GM06990 (cell line): ENCODE measurements around the gene MBD3.

ENCODE experiments used
- DNase-seq: peaks from one replicate; pipeline ENCODE4 v3.0.0-alpha.2; 2011; ENCODE audit not compliant: insufficient read length; ENCODE audit errors: extremely low read depth
- H3K27me3 ChIP-seq: replicated peaks from 2 replicates; pipeline ENCODE4 v1.6.0; 2011; ENCODE audit warnings: low read length; ENCODE audit not compliant: control insufficient read depth, insufficient read depth
- H3K36me3 ChIP-seq: 2 replicates; pipeline ENCODE4 v1.5.1; 2011; ENCODE audit warnings: low read length; ENCODE audit not compliant: control insufficient read depth, insufficient read depth
- H3K4me3 ChIP-seq: replicated peaks from 2 replicates; pipeline ENCODE4 v1.5.1; 2011; ENCODE audit warnings: low read depth, mild to moderate bottlenecking, control low read depth, low read length
- TF ChIP-seq, protein P1 (sequence below): IDR thresholded peaks from 2 replicates; pipeline ENCODE4 v1.5.1; 2011; ENCODE audit warnings: low read length, control low read depth, mild to moderate bottlenecking, inconsistent platforms; ENCODE audit not compliant: insufficient read depth, poor library complexity, severe bottlenecking

Gene MBD3

GRCh38 chr19:1524972-1525325, 67.7 kb downstream of the MBD3 start:
- DNase-seq: no peak
- H3K4me3 ChIP-seq: no peak overlapping the region
- H3K36me3 ChIP-seq: no peaks in the 10 kb centered on the region
- no peaks in the 10 kb centered on the region; the same call in 1 of the 2 replicates for H3K27me3 ChIP-seq
- TF ChIP-seq, protein P1, sequence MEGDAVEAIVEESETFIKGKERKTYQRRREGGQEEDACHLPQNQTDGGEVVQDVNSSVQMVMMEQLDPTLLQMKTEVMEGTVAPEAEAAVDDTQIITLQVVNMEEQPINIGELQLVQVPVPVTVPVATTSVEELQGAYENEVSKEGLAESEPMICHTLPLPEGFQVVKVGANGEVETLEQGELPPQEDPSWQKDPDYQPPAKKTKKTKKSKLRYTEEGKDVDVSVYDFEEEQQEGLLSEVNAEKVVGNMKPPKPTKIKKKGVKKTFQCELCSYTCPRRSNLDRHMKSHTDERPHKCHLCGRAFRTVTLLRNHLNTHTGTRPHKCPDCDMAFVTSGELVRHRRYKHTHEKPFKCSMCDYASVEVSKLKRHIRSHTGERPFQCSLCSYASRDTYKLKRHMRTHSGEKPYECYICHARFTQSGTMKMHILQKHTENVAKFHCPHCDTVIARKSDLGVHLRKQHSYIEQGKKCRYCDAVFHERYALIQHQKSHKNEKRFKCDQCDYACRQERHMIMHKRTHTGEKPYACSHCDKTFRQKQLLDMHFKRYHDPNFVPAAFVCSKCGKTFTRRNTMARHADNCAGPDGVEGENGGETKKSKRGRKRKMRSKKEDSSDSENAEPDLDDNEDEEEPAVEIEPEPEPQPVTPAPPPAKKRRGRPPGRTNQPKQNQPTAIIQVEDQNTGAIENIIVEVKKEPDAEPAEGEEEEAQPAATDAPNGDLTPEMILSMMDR: no peak

DNA sequence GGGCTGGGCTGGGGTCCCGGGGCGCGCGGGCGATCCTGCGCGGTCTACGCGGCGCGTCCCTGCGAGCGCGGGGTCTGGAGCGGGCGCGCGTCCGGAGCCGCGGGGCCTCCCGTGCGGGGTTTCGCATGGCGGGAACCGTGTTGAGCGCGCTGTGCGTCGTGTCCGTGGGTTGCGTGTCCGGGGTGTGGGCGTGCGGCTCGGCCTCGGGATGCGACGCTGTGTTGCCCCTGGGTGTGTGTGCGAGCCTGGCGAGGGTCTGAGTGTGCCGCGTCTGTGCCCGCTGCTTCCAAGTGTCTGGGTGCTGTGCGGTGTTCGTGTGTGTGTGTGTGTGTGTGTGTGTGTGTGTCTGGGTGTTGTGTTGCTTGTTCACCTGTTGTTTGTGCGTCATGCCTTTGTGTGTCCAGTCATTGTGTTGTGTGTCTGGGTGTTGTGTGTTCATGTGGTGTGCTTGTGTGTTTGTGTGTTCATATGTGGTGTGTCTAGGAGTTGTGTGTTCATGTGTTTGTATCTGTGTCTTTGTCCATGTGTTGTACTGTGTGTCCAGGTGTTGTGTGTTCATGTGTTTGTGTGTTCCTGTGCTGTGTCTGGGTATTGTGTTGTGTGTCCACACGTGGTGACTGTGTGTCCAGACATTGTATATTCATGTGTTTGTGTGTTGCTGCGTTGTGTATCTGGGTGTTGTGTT, 68.2 kb downstream of the MBD3 start:
- TF ChIP-seq, protein P1: no peak
- no peak for DNase-seq
- H3K36me3 ChIP-seq: no peaks in the 10 kb centered on the region
- no peak overlapping the region for H3K4me3 ChIP-seq
- no peaks in the 10 kb centered on the region; the same call in 1 of the 2 replicates for H3K27me3 ChIP-seq
